Measurements from ENCODE around the gene GARIN3.

GARIN3 gene

DNA sequence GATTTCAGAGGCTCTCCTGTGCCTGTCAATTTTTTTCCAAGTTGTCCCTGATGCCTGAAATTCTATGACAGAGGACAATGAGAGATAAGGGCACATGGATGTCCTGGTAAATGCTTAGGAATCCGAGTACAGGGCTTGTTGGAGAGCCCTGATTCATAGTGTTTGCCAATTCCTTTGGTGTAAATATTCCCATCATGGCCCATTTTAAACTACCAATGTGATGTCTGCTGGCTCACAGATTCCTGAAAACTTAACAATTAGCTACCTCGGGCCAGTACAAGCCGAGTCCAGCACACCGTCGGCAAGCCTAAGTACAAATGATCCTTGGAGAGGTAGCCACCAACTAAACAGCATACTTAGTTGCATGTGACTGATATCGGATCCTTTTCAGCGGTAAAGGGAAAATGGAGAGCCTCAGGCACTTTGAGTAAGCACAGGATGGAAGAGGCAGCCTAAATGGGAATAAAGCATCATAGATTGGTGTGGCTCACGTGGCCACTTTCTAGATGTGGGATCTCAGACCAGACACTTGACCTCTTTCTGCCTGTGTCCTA, 18.1 kb upstream of the GARIN3 start:
- no peak for DNase-seq

DNA sequence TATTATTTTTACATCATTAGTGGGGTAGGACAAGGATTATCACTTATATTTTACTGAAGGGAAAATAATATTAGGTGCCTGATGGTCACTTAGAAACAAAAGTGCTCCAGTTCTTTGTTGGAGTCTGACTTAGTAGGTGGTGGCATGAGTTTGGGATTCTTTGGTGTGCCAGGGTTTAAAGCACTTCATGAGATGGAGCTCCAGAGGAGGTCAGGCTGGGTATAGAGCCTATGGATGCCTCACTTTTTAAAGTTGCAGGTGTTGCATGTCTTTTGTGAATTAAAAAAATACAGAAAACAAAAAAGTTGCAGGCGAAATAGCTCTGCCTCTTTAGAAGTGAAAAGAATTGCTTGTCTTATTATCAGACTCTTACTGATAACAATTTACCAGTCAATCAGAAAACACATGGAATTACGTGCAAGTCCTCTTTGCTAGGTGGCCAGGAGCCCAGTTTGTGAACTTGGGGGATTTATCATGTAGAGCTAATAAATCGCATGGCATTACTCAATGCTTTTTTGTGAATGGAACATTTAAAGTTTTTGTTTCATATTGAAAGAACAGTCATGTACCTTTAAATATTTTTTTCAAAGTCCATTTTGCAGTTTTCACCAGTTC, 16.2 kb upstream of the GARIN3 start:
- no peak for DNase-seq

- DNase-seq: no peak
Measured at GRCh38 chr5:157180374-157181264, 14.6 kb upstream of the GARIN3 start, which contains the start of gene ITK. ITK (plus strand) TSS chr5:157180840; CDS start chr5:157180978, 138 bp downstream.

GRCh38 chr5:157178966-157179365, 12.9 kb upstream of the GARIN3 start:
- no peak for DNase-seq

GRCh38 chr5:157177953-157178352, 11.9 kb upstream of the GARIN3 start:
- DNase-seq: no peak

GRCh38 chr5:157175071-157175612, 9.1 kb upstream of the GARIN3 start:
- no peak for DNase-seq

DNA sequence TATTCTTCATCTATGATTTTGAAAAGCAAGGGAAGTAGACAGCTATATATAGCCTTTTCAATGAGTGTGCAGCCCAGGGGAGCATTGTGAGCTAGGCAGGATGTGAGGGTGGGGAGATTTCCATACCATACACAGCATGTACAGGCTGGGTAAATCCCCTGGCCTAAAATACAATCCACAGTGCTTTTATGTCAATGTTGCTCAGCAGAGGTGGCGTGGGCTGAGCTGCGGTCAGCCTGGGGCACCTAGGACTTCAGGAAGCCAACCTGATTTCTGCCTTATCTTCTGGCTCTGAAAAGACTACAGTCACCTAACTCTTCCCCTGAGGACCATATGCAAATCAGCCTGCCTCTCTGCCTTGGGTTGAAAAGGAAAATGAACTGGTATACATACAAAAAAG, 6.3 kb upstream of the GARIN3 start:
- DNase-seq: no peak

- DNase-seq: no peak
Measured at GRCh38 chr5:157168286-157168685, 2.2 kb upstream of the GARIN3 start.

DNA sequence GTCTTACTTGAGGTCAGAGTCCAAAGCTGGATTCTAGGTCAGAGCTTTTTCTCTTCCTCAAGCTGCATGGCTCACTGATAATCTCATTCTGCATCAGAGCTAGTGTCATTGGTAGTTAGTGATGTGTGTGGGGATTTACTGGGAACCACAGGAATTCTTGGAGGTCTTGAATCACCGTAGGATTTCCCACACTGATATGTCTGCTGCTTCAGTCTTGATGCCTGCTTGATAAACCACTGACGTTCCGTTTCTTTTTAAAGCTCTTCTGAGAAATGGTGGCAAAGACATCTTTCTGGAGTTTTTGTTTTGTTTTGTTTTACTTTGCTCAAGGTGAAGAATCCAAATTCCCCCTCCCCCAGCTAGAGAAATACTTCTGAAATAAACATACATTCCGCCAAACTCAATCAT, 1.2 kb upstream of the GARIN3 start:
- DNase-seq: no peak

DNA sequence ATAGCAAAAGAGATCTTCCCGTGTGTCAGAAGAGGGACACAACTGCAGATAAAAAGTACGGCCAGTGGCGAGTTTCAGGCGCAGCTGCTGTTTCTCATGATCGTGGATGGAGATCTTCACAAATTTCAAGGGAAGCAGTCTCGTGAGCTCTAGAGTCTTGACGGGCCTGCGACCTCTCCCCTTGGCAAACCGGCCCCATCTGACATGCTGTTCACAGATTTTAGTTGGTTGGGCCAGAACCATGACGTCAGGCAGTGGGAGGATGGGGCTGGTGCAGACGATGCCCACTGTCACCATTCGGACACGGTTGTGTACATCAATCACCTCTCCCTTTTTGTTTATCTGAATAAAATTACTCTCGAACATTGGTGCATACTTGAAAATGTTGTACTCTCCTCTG, 396 bp downstream of the GARIN3 start:
- no peak for DNase-seq

- no peak for DNase-seq
Measured at GRCh38 chr5:157165261-157165660, 803 bp downstream of the GARIN3 start.

DNA sequence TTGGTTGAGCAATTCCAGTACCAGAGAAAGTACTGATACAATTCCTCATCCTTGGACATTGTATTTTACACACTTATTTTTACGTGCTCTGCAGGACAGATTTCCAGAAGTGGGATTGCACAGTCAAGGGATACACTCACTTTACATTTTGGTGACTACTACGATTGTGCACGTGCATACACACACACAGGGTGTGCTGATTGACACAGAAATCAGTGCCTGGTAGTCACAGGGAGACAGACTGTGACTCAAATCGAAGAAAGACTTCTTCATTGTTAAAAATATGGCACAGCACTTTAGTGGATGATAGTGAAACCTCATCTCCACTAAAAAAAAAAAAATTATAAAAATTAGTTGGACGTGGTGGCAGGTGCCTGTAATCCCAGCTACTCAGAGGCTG, 1.5 kb downstream of the GARIN3 start:
- no peak for DNase-seq

DNA sequence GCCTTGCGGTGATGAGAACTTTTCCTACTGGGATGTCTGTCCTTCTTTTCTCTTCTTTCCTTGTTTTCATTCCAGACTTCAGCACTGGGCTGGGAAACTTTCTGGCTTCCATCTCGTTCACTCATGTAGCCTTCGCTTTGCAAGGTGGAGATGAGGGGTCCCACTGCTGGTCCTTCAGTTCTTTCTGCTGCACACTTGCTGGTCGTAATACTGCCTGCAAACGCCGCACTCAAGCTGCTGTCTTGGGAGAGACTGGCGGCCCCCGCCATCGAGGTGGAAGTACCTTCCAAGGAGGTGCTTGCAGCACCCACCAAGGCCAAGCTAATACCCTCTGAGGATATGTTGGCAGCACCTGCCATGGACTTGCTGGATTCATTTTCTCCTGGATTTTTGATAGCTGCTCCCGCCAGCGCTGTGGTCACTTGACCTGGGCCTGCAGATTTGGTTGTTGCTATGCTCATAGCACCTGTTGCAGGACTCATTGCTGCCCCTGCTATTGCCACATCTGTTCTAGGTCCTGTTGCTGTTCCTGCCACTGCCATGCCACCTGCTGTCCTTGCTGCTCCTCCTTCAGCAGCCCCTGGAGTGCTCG, 3.0 kb downstream of the GARIN3 start:
- no peak for DNase-seq

GRCh38 chr5:157161996-157162395, 4.1 kb downstream of the GARIN3 start:
- DNase-seq: no peak

- DNase-seq: no peak
Measured at GRCh38 chr5:157160001-157160400, 6.1 kb downstream of the GARIN3 start.

DNA sequence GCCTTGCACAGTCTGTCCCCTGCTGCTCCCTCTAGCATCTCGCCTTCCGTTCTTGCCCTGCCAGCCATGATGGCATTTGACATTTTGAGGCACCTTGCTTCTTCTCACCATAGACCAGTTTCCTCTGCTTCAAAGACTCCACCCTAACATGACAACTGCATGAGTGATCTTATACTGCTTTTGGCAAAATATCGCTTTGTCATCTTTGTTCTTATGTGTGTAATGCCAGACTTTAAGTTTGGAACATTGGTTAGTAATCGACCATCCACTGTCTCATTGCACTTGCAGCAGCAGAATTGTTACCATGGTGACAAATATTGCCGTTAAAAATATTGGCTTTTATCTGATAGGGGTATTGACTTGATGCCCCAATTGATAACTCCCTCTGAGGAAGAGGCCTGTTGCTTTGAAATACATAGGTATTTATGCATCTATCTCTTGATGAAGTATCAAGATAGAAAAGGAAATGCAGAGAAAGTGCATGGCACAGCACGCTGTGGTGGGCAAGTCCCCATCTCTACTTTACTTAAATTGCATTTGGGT, 6.8 kb downstream of the GARIN3 start:
- DNase-seq: no peak

DNA sequence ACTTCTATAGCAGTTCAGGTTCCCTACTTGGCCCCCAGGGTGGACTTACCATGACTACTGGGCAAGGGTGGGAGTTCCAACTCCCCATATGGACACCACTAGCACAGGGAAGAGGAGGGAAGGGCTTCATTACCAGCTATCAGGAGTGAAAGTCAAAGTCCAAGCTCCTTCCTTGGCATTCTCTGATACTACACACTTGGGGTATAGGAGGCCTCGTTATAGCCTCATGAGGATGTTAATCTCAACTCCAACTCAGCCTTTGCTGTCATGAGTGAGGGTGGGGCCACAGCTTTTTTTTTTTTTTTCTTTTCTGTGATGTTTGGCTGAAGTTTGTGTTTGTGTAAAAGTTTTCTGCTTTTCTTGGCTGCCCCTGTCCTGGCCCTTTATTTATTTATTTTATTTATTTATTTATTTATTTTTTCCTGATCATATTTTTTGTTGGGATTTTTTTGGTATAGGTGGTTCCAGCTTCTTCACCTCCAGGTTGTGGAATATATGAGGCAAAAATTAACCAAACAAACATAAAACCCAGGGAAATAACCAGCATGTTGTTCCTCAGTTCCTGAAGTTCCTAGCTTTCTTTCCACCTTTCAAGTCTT, 8.7 kb downstream of the GARIN3 start:
- no peak for DNase-seq

- DNase-seq: no peak
Measured at GRCh38 chr5:157155297-157155696, 10.8 kb downstream of the GARIN3 start.

DNA sequence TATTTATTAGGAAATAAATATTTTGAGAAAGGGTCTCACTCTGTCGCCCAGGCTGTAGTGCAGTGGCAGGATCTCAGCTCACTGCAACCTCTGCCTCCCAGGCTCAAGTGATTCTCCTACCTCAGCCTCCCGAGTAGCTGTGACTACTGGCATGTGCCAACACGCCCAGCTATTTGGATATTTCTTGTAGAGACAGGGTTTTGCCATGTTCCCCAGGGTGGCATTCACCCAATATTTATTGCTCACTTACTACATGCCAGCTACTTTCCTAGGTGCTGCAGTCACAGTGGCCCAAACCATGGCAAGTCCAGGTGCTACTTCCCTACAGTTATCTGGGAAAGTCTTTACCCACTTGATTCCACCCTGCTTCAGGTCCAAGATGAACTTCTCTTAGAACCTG, 15.1 kb downstream of the GARIN3 start:
- no peak for DNase-seq

GRCh38 chr5:157148734-157149615, 17.1 kb downstream of the GARIN3 start:
- DNase-seq: no peak

DNA sequence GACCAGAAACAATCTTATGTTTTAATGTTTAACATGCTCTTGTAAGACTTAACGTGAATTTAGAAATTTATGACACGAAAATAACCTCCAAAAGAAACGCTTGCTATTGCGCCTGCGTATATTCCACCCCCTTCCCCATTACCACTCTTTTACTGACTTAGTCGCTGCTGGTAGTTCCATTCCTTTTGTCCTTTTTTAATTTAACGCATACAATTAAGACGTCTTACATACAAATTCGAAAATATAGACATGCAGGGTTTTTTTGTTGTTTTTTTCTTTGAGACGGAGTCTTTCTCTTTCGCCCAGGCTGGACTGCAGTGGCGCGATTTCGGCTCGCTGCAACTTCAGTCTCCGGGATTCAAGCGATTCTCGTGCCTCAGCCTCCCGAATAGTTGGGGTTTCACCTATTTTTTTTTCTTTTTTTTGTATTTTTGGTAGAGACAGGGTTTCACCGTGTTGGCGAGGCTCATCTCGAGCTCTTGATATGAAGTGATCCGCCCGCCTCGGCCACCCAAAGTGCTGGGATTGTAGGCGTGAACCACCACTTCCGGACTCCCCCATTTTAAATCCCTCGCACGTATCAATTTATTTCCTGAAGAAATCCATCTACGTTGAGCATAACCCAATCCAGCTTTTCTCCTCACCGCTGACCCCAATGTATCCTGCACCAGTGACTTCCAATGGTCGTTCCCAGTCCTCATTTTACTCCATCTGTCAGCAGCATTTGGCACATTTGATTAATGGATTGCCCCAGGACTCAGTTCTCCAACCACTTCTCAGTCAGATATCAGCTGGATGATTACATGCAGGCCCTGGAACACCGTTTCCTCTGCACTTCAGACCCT, 22.7 kb downstream of the GARIN3 start:
- no peak for DNase-seq
